Activated CD4-positive, alpha-beta memory T cell treated with anti-CD3 and anti-CD28 coated beads, Interleukin-2, amount 10 ng/mL, durations not matched to agents 7 days and 5 days (primary cell): ENCODE results near the gene CFAP73. TPM values are rescaled to one million over a fixed set of nuclear protein-coding genes. Genes with fewer than 3 reads are reported as not detected.
"Not testable (repeated sequence)": the region's sequence is repeated elsewhere in the genome, so short reads cannot be mapped to it uniquely, and the experiment has no call there.

ENCODE experiments used
- CTCF ChIA-PET: fragments of 350-600 bp; sonication (Branson Sonifier 250); formaldehyde crosslinking; loops from one replicate; lab custom pipeline; 2021; ENCODE audit warnings: antibody characterized with exemption, inconsistent platforms; lab: Charles Lee
- POLR2A ChIA-PET: fragments of 350-600 bp; sonication (Branson Sonifier 250); formaldehyde crosslinking; loops from one replicate; lab custom pipeline; 2021; ENCODE audit warnings: antibody characterized with exemption; lab: Charles Lee
- DNase-seq: peaks from one replicate; pipeline ENCODE4 v3.0.0-alpha.2; 2020
- H3K27ac Mint-ChIP-seq: one replicate; pipeline ENCODE4 v1.8.0; 2021; ENCODE audit warnings: mild to moderate bottlenecking, mixed read lengths
- H3K27me3 Mint-ChIP-seq: one replicate; pipeline ENCODE4 v1.8.0; 2021; ENCODE audit warnings: mixed read lengths
- H3K36me3 Mint-ChIP-seq: one replicate; pipeline ENCODE4 v1.8.0; 2021; ENCODE audit warnings: low read depth, mixed read lengths
- H3K4me1 Mint-ChIP-seq: one replicate; pipeline ENCODE4 v1.8.0; 2021; ENCODE audit warnings: mixed read lengths
- H3K4me3 Mint-ChIP-seq: one replicate; pipeline ENCODE4 v1.8.0; 2021; ENCODE audit warnings: mild to moderate bottlenecking, mixed read lengths
- H3K9me3 Mint-ChIP-seq: one replicate; pipeline ENCODE4 v1.8.0; 2021; ENCODE audit warnings: mixed read lengths
- total RNA-seq, 2 experiments: library from RNA; stranded (reverse); gene quantifications; one replicate each; pipeline ENCODE4 v1.2.3, GENCODE V29; 2021

CFAP73 gene
- total RNA-seq, 2 experiments from 2014 or later: 0.23 to 0.28 TPM

DNA sequence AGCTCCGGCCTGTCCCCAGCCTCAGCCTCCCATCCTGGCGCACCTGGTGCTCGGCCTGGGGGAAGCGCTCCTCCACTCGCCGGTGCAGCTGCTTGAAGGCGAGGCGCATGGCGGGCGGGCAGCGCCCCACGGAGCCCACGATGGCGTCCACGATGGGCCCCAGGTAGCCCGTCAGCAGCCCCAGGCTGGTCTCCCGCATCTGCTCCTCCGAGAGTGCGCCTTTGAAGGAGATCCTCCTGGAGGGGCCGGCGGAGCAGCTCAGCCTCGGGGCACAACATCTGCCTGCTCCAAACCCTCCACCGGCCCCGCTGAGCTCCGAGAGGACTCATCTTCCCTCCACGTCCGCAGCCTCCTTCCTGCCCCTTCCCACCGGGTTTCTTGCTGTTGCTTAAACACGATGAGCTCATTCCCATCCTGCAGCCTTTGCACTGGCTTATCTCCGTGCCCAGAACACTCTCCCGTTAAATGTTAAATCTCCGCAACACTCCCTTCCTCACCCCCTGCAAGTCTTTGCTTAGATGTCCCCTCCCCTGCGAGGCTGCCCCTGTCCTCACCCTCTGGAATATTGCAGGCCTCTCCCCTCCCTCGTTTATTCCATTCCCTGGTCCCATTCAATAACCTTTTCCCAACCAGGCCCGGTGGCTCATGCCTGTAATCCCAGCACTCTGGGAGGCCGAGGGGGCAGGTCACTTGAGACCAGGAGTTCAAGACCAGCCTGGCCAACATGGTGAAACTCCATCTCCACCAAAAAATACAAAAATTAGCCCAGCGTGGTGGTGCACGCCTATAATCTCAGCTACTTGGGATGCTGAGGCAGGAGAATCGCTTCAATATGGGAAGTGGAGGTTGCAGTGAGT, 37.3 kb upstream of the CFAP73 start:
- no peaks in the 10 kb centered on the region for H3K36me3 Mint-ChIP-seq
- no peaks in the 10 kb centered on the region for H3K9me3 Mint-ChIP-seq
- no peak overlapping the region for H3K27ac Mint-ChIP-seq
- H3K4me1 Mint-ChIP-seq: peaks cover 2% of the 10 kb centered on the region
- no peak overlapping the region for H3K4me3 Mint-ChIP-seq
- POLR2A ChIA-PET: no interaction called here
- DNase-seq: no peak
- H3K27me3 Mint-ChIP-seq: no peaks in the 10 kb centered on the region
- CTCF ChIA-PET: no interaction called here

DNA sequence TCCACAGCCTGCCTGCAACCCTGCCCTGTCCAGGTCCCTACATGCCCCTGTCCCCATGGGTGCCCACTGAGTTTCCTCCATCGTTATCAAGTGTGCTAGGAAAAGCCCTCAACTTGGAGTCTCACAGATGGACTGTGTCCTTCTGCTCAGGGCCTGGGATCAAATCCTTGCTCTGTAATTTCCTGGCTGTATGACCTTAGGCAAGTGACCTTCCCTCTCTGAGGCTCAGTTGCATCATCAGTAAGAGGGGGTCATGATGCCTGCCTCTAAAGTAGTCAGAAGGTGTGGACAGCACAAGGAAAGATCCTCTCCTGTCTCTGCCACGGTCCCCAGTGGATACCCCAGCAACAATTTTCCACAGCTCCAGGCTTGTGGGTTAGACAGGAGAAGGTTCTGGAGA, 36.1 kb upstream of the CFAP73 start:
- no peak overlapping the region for H3K27ac Mint-ChIP-seq
- ChIA-PET POLR2A (no interaction called here), CTCF (interaction anchor here (1.1 kb wide), 1 partner anchor 65 kb away, joined by 3 read pairs; no protein-coding TSS in a partner anchor)
- DNase-seq: no peak
- H3K27me3 Mint-ChIP-seq: no peaks in the 10 kb centered on the region
- no peak overlapping the region for H3K4me3 Mint-ChIP-seq
- no peaks in the 10 kb centered on the region for H3K9me3 Mint-ChIP-seq
- H3K36me3 Mint-ChIP-seq: no peaks in the 10 kb centered on the region
- H3K4me1 Mint-ChIP-seq: peaks cover 2% of the 10 kb centered on the region

DNA sequence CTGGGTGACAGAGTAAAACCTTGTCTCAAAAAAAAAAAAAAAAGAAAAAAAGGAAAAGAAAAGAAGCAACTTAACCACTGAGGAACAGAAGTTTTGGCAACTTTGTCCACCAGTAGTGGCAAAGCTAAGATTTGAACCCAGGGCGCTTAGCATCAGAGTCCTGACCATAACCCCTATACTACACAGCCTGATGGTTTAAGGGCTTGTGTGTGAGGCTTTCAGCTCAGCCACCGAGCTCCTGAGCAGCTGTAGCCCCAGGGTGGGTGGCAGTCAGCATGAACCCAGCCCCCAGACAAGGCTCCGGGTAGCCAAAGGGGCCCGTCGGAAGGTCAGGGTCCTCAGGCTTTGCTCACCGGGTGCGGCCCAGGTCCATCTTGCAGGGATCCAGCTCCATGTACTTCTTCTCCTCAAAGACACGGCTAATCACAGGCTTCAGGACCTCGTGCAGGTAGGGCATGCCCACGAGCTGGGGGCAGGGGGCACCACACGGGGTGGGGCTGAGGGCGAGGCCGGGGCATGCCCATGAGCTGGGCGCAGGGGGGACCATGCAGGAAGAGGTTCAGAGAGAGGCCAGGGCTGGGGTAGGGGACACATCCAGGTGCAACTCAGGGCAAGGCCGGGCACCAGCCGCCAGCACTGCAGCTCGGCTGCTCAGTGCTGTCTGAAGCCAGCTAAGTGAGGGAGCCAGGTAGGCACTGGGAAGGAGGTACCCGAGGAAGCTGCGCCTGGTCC, 34.9 kb upstream of the CFAP73 start:
- Mint-ChIP-seq H3K36me3 (no peaks in the 10 kb centered on the region), H3K27me3 (no peaks in the 10 kb centered on the region), H3K27ac (no peak overlapping the region), H3K9me3 (no peaks in the 10 kb centered on the region), H3K4me3 (no peak overlapping the region), H3K4me1 (peaks cover 2% of the 10 kb centered on the region)
- DNase-seq: no peak
- ChIA-PET CTCF (interaction anchor here (1.1 kb wide), 1 partner anchor 67 kb away, joined by 3 read pairs; no protein-coding TSS in a partner anchor), POLR2A (no interaction called here)

DNA sequence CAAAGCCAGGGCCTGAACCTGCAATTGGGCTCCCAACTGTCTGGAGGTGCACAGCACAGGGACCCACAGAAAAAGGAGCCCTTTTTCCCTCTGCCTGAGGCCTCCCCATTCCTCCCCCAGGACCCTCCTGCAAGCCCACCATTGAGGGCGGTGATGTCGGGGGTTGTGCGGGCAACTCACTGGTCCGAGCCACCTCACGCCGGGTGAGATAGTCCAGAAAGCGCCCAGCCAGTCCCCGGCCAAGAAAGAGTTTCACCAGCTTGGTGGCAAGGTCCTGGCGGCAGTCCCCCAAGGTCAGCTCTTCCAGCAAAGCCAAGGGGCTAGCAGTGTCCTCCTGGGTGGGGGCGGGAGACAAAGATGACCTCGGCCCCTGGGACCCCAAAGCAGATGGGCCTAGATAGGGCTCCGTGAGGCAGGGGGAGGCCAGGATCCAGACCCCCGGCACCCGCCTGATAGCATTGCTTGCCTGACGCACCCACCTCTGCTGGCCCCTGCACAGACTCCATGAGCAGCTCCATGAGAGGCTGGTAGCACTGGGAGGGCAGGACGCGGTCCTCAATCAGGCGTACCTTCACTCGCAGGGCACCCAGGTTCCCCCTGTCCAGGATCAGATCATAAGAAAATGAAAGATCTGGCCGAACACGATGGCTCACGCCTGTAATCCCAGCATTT, 33.9 kb upstream of the CFAP73 start:
- no peak for DNase-seq
- Mint-ChIP-seq H3K36me3 (no peaks in the 10 kb centered on the region), H3K9me3 (no peaks in the 10 kb centered on the region), H3K4me1 (no peaks in the 10 kb centered on the region), H3K27me3 (no peaks in the 10 kb centered on the region), H3K4me3 (no peak overlapping the region), H3K27ac (no peak overlapping the region)
- ChIA-PET POLR2A (no interaction called here), CTCF (no interaction called here)

DNA sequence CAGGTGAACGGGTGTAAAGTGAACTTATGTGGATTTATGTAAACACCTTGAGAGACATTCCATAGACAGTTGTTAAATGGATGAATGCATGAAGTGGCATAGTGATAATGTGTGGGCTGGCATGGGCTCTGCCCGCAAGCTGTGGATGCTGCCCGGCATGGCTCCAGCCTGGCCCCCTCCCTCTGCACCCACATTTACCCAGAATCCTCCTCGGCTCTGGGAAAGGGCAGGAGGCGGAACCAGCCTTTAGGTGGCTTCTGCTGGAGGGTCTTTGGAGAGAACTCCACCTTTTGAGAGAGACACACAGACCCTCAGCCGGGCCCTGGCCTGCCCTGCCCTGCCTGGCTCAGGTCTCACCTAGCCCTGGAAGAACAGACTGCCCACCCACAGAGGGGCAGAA, 32.6 kb upstream of the CFAP73 start:
- Mint-ChIP-seq H3K27me3 (peaks cover under 1% of the 10 kb centered on the region), H3K27ac (no peak overlapping the region), H3K4me3 (no peak overlapping the region), H3K36me3 (no peaks in the 10 kb centered on the region), H3K9me3 (no peaks in the 10 kb centered on the region), H3K4me1 (no peaks in the 10 kb centered on the region)
- ChIA-PET CTCF (no interaction called here), POLR2A (no interaction called here)
- DNase-seq: no peak

DNA sequence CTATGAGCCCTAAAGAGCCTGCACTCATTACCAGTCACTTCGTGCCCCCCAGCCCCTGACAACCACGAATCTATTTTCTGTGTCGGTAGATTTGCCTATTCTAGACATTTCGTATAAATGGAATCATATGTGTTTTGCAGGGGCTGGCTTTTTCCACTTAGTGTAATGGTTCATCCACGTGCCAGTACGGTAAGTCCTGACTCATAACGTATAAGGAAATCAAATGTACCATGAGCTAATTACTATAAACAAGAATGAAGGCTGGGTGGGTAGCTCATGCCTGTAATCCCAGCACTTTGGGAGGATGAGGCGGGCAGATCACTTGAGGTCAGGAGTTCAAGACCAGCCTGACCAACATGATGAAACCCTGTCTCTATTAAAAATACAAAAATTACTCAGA, 31.8 kb upstream of the CFAP73 start:
- H3K4me1 Mint-ChIP-seq, H3K36me3 Mint-ChIP-seq, POLR2A ChIA-PET, H3K4me3 Mint-ChIP-seq, DNase-seq, CTCF ChIA-PET, H3K27ac Mint-ChIP-seq, H3K9me3 Mint-ChIP-seq, H3K27me3 Mint-ChIP-seq: not testable (repeated sequence)

DNA sequence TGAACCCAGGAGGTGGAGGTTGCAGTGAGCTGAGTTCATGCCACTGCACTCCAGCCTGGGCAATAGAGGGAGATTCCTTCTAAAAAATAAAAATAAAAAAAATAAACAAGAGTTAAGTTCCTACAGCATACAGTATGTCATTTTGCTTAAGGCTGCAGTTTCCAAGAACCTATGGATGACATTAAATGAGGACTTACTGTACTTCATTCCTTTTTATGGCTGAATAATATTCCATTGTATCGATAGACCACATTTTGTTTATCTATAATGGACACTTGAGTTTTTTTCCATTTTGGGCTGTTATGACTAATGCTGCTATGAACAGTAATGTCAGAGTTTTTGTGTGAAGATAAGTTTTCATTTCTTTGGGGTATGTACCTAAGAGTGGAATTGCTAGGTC, 31.4 kb upstream of the CFAP73 start:
- POLR2A ChIA-PET: no interaction called here
- Mint-ChIP-seq H3K27me3 (peaks cover 6% of the 10 kb centered on the region), H3K36me3 (no peaks in the 10 kb centered on the region), H3K27ac (no peak overlapping the region), H3K4me3 (no peak overlapping the region), H3K4me1 (no peaks in the 10 kb centered on the region), H3K9me3 (peaks cover under 1% of the 10 kb centered on the region)
- CTCF ChIA-PET: no interaction called here
- no peak for DNase-seq

DNA sequence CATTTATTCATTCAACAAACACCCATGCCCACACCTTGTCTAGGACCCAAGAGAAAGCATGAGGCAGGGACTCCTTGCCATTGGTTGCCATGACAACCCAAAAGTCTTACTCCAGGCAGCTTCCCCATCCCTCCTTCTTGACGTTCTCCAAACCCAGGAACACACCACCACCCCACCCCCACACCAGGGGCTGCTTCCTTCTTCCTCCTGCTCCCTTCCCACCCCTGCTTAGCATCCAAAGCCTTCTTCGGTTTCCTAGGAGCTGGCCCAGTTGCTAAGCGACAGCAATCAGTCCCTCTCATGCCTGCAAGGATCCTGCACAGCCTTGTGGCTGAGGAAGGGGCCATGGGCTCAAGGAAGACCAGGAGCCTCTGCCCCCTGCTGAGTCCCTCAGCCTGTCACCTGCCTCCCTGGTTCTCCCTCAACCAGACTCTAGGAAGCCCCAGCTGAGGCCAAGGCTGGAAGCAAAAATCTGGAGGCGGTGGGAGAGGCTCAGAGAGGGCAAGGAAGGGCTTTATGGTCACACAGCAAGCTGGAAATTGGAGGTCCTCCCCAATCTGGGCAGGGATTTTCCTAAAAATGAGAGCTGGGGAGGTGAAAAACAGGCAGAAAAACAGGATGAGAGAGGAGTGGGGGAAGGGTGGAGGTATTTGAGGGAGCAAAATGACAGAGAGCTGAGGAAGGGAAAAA, 29.4 kb upstream of the CFAP73 start:
- peaks cover 3% of the 10 kb centered on the region for H3K36me3 Mint-ChIP-seq
- ChIA-PET POLR2A (no interaction called here), CTCF (interaction anchor here (1.5 kb wide), 1 partner anchor 33 kb away, joined by 5 read pairs; no protein-coding TSS in a partner anchor)
- H3K27me3 Mint-ChIP-seq: peaks cover 12% of the 10 kb centered on the region
- peaks cover 5% of the 10 kb centered on the region for H3K9me3 Mint-ChIP-seq
- no peaks in the 10 kb centered on the region for H3K4me1 Mint-ChIP-seq
- H3K4me3 Mint-ChIP-seq: no peak overlapping the region
- DNase-seq: no peak
- no peak overlapping the region for H3K27ac Mint-ChIP-seq

DNA sequence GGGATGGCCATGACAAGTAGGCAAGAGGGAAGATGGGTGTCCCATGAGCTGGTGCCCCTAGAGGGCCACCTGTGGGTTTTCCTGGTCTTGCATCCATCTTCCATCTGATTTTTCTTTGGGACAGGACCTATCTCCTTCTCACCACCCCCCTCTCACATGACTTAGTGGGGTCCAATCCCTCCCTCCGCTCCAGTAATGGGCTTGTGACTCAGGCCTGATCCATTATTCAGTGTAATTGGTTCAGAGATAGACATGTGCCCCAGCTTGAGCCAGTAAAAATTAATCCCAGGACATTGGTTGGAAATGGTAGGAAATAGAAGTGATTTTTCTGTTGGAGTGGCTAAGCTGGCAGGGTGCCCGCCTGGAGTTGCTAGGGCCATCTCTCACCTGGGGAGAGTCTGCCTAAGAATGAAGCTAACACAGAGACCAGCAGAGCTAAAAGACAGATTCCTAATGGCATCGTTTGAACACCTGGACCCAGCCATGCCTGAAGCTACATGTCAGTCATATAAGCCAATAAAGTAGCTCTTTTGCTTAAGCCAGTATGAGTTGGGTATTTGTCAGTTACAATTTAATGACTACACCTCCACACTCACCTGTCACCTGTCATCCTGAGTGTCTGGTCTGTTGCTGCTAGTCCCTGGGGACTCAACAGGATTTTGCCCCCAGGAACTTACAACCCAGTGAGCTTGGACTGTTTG, 28.7 kb upstream of the CFAP73 start:
- Mint-ChIP-seq H3K4me3 (no peak overlapping the region), H3K27me3 (peaks cover 12% of the 10 kb centered on the region), H3K4me1 (no peaks in the 10 kb centered on the region), H3K27ac (no peak overlapping the region), H3K36me3 (peaks cover 3% of the 10 kb centered on the region), H3K9me3 (peaks cover 5% of the 10 kb centered on the region)
- ChIA-PET CTCF (interaction anchor here (1.5 kb wide), 1 partner anchor 32 kb away, joined by 5 read pairs; no protein-coding TSS in a partner anchor), POLR2A (no interaction called here)
- DNase-seq: no peak

DNA sequence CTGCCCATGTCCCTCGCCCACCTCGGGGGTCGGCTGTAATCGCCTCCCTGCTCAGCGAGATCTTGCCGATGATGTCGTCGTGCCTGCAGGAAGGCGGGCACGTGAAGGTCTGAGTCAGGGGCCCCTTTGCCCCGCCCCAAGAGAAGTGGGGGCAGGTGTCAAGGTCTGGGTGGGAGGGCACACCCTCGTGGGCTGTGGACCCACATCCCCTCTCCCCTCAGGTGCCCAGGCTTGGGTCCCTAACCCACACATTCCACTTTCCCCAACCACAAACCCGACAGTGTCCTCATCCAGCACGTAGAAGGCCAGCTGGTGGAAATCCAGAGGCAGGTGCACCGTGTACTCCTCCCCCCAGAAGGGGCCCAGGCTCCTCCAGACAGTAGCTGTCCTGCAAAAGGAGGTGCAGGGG, 21.7 kb upstream of the CFAP73 start:
- peaks cover 5% of the 10 kb centered on the region for H3K9me3 Mint-ChIP-seq
- POLR2A ChIA-PET: no interaction called here
- H3K36me3 Mint-ChIP-seq: peaks cover 3% of the 10 kb centered on the region

DNA sequence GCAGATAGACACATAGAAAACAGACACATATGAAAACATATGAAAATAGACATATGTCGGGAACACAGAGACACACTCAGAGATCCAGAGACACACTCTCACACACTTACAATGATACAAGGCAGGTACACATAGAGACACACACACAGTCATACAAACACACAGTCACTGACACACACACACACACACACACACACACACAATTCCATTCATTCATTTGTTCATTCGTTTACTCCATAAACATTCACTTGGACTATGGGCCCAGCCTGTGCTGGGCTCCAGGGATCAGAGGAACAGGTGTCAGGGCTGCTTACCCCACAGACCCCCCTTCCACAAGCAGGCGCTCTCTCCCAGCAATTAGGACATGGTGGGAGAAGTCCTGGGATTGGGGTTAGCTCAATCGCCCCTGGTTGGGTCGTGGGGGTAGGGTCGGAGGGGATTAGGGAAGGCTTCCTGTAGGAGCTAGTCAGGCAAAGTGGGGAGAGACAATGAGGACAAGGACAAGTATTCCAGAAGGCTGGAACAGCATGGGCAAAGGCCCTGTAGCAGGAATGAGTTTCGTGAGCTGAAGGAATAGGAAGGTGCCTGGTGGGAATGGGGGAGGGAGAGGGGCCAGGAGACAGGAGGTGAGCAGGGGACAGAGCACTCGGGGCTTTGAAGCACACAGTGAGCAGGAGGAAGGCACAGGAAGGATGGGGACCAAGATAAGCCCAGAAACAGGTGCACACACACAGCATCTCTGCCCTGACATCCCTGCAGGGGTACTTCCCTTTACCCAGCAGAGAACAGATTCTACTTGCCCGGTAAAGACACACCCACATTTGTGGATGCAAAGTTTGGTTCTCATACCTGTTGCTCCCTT, 20.5 kb upstream of the CFAP73 start:
- no peak overlapping the region for H3K27ac Mint-ChIP-seq
- peaks cover 2% of the 10 kb centered on the region for H3K9me3 Mint-ChIP-seq
- ChIA-PET CTCF (no interaction called here), POLR2A (no interaction called here)
- DNase-seq: no peak
- peaks cover 7% of the 10 kb centered on the region for H3K27me3 Mint-ChIP-seq
- H3K4me3 Mint-ChIP-seq: no peak overlapping the region
- H3K4me1 Mint-ChIP-seq: no peaks in the 10 kb centered on the region
- peaks cover 3% of the 10 kb centered on the region for H3K36me3 Mint-ChIP-seq

More for the DNA sequence above, 21.7 kb upstream of the CFAP73 start:
- CTCF ChIA-PET: no interaction called here
- Mint-ChIP-seq H3K27me3 (peaks cover 11% of the 10 kb centered on the region), H3K4me3 (no peak overlapping the region), H3K27ac (no peak overlapping the region), H3K4me1 (no peaks in the 10 kb centered on the region)
- no peak for DNase-seq
